Heart left ventricle (tissue), 13 donors: ENCODE data around the gene SORCS2.

Experiments used
- POLR2A ChIP-seq, 2 donors: fragments of 450-650 bp; IDR thresholded peaks; one replicate each; pipeline ENCODE4 v1.6.1; 2017; ENCODE audit warnings: antibody characterized with exemption in 2 of 2, mild to moderate bottlenecking in 2 of 2, moderate library complexity in 2 of 2
- TF ChIP-seq, protein P1 (sequence below), 12 donors: fragments of 200-600 bp; sonication (generic) in 4 of 12; IDR thresholded peaks; one replicate each; pipeline versions ENCODE4 v1.5.0 to v1.8.0; 2018 to 2022; ENCODE audit warnings: antibody characterized with exemption in 12 of 12, mild to moderate bottlenecking in 5 of 12
- donor health status: ischemic (EF 13 %, LVEDD 7.1; RV severe dilation, severe dysfunction).
- donor health status: DM: no; HTN: yes; CAD: no.
- donor health status: DM: no; HTN: no; CAD: no.
- donor health status: ischemic (EF 25% LVEDD 6.9; RV normal size, moderate dysfunction).
- donor health status: ischemic (EF 25% LVEDD 5.7; RV mildly dilated, moderate dysfunction).
- donor health status: ischemic (EF 35%, LVEDD 5.7; RV mildly dilated, moderate dysfunction).
- donor health status: nonischemic (EF 11% LVEDD 7.7; RV severe dilation, severe dysfunction).
- donor health status: DM: yes; HTN: yes; CAD: no.
- donor health status: PGD.
- donor health status: ischemic (EF 29% LVEDD 5.4; RV normal size, mild dysfunction).
- donor health status: nonischemic (EF 23%, LVEDD 6.1; RV moderate dilation, normal function).

DNA sequence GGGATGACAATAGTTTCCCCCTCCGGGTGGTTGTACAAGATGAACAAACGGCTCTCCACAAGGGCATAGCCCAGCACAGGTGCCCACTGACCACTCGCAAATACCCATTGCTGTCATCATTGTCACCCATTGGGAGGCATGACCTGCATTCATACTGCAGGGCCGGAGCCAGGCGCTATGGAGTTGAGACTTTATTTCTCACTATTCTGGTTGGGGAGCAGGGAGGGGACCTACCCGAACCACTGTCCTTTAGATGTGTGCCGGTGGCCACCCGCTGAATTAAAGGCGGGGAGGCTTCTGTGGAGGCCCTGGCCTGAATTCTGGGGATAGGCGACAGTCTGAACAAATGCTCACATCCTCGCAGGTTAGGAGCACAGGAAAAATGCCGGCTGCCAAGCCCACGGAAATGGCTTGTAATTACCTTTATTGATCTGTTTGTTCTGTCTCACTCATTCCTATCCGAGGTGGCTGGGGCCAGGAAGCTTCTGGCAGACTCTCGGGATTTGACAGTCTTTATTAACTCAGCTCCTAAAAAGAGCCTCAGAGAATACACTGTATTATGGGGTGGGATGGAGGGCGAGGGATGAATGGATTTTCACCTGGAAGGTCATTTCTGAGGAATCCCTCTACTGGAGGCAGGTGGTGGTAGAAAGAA, 367.5 kb downstream of the SORCS2 start:
- TF ChIP-seq, protein P1, sequence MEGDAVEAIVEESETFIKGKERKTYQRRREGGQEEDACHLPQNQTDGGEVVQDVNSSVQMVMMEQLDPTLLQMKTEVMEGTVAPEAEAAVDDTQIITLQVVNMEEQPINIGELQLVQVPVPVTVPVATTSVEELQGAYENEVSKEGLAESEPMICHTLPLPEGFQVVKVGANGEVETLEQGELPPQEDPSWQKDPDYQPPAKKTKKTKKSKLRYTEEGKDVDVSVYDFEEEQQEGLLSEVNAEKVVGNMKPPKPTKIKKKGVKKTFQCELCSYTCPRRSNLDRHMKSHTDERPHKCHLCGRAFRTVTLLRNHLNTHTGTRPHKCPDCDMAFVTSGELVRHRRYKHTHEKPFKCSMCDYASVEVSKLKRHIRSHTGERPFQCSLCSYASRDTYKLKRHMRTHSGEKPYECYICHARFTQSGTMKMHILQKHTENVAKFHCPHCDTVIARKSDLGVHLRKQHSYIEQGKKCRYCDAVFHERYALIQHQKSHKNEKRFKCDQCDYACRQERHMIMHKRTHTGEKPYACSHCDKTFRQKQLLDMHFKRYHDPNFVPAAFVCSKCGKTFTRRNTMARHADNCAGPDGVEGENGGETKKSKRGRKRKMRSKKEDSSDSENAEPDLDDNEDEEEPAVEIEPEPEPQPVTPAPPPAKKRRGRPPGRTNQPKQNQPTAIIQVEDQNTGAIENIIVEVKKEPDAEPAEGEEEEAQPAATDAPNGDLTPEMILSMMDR (IDR thresholded peaks at IDR 0.05), result no peak
- TF ChIP-seq POLR2A (IDR thresholded peaks at IDR 0.05), result no peak
